IPS-20b (cell line): ENCODE data around the gene ABTB2.

Source experiments
- H3K27ac ChIP-seq: one replicate; pipeline ENCODE4 v1.5.1; 2013; ENCODE audit warnings: low read length
- H3K27me3 ChIP-seq: 2 replicates; pipeline ENCODE4 v1.6.1; 2013; ENCODE audit warnings: mild to moderate bottlenecking, low read length, inconsistent platforms; ENCODE audit not compliant: insufficient read depth
- H3K36me3 ChIP-seq: 2 replicates; pipeline ENCODE4 v1.6.1; 2013; ENCODE audit warnings: low read depth, mild to moderate bottlenecking, inconsistent platforms, low read length, moderate library complexity; ENCODE audit not compliant: insufficient read depth
- H3K4me1 ChIP-seq: 2 replicates; pipeline ENCODE4 v1.6.1; 2013; ENCODE audit warnings: mild to moderate bottlenecking, control low read depth, inconsistent platforms, low read length, moderate library complexity; ENCODE audit not compliant: insufficient read depth
- H3K4me3 ChIP-seq: 2 replicates; pipeline ENCODE4 v1.5.1; 2013; ENCODE audit warnings: mild to moderate bottlenecking, low read length, inconsistent platforms
- H3K9ac ChIP-seq: 2 replicates; pipeline ENCODE4 v1.6.1; 2013; ENCODE audit warnings: low read depth, mild to moderate bottlenecking, inconsistent platforms, low read length, moderate library complexity
- H3K9me3 ChIP-seq: 2 replicates; pipeline ENCODE4 v1.6.1; 2013; ENCODE audit warnings: mild to moderate bottlenecking, low read depth, low read length, inconsistent platforms; ENCODE audit not compliant: insufficient read depth

The ABTB2 gene

DNA sequence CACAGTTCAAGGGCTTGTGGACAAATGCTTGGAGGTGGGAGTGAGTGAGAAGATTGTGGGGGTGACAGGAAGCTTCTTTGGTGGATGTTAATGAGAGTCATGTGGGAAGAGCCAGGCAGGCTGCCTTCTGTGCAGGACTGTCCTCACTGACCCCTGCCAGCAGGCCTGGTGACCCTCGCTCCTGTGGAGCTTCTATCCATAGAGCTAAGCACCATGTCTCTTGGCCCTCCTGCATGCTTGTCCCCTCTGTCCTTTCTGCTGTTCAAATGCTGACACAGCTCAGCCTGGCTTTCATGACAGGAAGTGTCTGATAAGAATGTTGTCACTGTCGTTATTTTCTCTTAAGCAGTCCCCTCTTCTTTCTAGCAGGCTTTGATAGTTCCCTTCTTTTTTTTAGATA, 214.8 kb downstream of the ABTB2 start:
- Histone ChIP-seq H3K9ac (no peak overlapping the region), H3K36me3 (peaks cover 99% of the 10 kb centered on the region), H3K27ac (no peak overlapping the region)

DNA sequence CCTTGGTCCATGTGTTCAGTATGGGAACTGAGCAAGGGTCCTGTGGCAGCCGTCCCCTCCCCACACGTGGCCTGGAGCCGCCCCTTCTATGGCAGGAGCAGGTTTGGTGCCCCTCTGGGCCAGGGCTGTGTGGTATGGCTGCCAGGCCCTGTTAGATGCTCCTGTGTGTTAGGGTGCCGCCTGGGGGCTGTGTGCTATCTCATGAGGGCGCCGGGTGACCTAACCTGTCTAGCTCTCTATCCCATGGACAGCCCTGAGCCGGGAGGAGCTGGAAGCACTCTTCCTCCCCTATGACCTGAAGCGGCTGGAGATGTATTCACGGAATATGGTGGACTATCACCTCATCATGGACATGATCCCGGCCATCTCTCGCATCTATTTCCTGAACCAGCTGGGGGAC, 217.7 kb downstream of the ABTB2 start:
- Histone ChIP-seq H3K4me3 (no peak overlapping the region), H3K9ac (no peak overlapping the region), H3K27me3 (no peaks in the 10 kb centered on the region), H3K9me3 (no peaks in the 10 kb centered on the region), H3K4me1 (no peaks in the 10 kb centered on the region), H3K36me3 (peaks cover 97% of the 10 kb centered on the region), H3K27ac (no peak overlapping the region)

More for the DNA sequence above, 214.8 kb downstream of the ABTB2 start:
- Histone ChIP-seq H3K27me3 (no peaks in the 10 kb centered on the region), H3K4me3 (no peak overlapping the region), H3K9me3 (no peaks in the 10 kb centered on the region), H3K4me1 (no peaks in the 10 kb centered on the region)

DNA sequence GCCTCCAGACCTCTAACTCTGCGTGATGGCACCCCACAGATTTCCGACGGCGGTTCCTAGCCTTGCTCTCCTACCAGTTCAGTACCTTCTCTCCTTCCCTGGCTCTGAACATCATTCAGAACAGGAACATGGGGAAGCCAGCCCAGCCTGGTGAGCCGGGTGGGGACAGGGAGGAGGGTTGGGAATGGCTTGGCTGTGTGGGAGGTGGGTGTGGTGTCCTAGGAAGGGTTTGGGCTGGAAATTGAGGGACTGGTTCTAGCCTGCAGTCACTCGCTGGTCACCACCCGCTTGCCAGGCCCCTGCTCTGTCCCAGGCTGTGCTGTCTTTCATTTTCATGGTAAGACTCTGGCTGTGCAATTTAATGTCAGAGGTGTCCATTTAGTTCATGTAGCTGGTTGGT, 218.5 kb downstream of the ABTB2 start:
- Histone ChIP-seq H3K27ac (no peak overlapping the region), H3K27me3 (no peaks in the 10 kb centered on the region), H3K36me3 (peaks cover 97% of the 10 kb centered on the region), H3K9me3 (no peaks in the 10 kb centered on the region), H3K4me1 (no peaks in the 10 kb centered on the region), H3K9ac (no peak overlapping the region), H3K4me3 (no peak overlapping the region)

DNA sequence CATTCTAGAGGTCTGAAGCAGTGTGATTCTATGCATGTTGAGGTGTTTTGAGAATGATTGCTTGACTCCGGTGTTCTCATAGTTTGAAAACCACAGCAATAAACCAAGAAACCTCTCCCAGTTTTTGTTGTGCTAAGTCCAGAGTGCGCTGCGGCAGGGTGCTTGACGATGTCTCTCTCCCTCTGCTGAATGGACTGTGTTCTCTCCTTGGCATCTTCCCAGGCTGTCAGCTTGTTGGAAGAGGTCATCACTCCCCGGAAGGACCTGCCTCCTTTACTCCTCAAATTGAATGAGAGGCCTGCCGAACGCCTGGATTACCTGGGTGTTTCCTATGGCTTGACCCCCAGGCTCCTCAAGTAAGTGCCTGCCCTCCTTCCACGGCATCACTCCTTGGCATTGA, 221.4 kb downstream of the ABTB2 start:
- H3K36me3 ChIP-seq, result peaks cover 93% of the 10 kb centered on the region
- no peak overlapping the region for H3K27ac ChIP-seq
- no peaks in the 10 kb centered on the region for H3K9me3 ChIP-seq
- H3K9ac ChIP-seq, result no peak overlapping the region
- no peak overlapping the region for H3K4me3 ChIP-seq
- H3K27me3 ChIP-seq, result no peaks in the 10 kb centered on the region
- no peaks in the 10 kb centered on the region for H3K4me1 ChIP-seq

DNA sequence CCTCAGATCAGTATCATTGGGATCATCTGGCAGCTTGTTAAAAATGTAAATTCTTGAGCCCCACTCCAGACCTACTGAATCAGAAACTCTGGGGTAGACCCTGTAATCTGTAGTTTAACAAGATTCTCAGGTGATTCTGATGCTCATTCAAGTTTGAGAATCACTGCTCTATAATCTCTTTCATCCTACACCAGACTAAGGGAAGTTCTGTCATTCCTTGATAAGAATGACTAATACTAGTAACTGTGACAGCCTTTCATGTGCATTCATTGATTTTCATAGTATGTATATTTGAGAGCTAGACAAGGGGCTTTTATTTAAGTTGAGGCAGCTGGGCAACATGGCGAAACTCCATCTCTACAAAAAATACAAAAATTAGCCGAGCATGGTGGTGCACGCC, 222.4 kb downstream of the ABTB2 start:
- H3K4me1 ChIP-seq, result no peaks in the 10 kb centered on the region
- no peak overlapping the region for H3K9ac ChIP-seq
- no peak overlapping the region for H3K27ac ChIP-seq
- H3K36me3 ChIP-seq, result peaks cover 93% of the 10 kb centered on the region
- no peaks in the 10 kb centered on the region for H3K27me3 ChIP-seq
- H3K9me3 ChIP-seq, result no peaks in the 10 kb centered on the region
- no peak overlapping the region for H3K4me3 ChIP-seq

DNA sequence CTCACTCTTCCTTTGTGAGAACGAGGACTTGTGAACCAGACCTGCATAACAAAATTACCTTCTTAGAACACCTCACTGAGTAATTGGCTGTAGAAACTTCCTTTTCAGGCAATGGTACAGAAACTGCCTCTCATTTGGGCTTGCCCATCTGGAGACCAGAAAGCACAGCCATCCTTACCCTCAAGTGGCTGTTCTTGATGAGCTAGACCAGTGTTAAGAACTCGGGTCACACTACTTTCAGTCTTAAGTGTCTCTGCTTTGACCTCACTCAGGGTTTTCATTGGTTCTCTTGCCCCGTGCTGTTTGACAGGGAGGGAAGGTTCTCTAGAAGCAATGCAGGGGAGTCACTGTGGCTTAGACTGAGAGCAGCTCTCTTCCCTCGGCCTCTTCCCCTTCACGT, 223.0 kb downstream of the ABTB2 start:
- Histone ChIP-seq H3K27ac (no peak overlapping the region), H3K36me3 (peaks cover 93% of the 10 kb centered on the region), H3K9ac (no peak overlapping the region), H3K4me3 (no peak overlapping the region), H3K27me3 (no peaks in the 10 kb centered on the region), H3K9me3 (no peaks in the 10 kb centered on the region), H3K4me1 (no peaks in the 10 kb centered on the region)

DNA sequence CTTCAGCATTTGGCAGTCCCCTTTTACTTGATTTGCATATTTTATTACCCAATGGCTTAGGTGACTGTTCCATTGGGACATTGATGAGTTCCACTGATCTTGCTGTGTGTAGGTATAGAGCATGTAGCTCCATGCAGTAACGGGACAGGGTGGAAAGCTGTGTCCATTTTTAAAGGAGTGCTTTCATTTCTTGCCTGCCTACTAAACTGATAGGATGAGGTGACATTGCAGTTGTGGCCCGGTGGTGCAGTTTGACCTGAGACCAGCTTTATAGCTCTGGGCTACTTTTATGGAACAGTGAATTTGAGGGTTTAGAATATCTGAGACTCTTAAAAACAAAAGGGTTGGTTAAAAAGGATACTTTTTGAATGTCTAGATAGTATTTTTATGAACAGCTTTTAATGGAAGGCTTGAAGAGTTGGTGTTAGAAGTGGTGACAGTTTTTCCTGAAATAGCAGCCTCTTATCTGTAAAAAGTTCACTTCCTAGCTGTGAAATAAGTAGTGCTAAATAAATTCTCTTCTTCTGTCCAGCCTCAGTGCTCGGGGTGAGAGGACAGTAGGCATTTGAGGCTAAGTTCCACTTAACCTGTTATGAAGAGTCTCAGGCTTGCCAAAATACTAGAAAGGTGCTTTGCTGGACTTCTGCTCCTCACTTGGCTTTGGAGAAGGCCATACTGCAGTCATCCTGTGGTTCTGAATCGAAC, 225.4 kb downstream of the ABTB2 start:
- no peaks in the 10 kb centered on the region for H3K4me1 ChIP-seq
- H3K9ac ChIP-seq, result no peak overlapping the region
- H3K27ac ChIP-seq, result no peak overlapping the region
- H3K9me3 ChIP-seq, result no peaks in the 10 kb centered on the region
- H3K27me3 ChIP-seq, result no peaks in the 10 kb centered on the region
- no peak overlapping the region for H3K4me3 ChIP-seq
- peaks cover 91% of the 10 kb centered on the region for H3K36me3 ChIP-seq

DNA sequence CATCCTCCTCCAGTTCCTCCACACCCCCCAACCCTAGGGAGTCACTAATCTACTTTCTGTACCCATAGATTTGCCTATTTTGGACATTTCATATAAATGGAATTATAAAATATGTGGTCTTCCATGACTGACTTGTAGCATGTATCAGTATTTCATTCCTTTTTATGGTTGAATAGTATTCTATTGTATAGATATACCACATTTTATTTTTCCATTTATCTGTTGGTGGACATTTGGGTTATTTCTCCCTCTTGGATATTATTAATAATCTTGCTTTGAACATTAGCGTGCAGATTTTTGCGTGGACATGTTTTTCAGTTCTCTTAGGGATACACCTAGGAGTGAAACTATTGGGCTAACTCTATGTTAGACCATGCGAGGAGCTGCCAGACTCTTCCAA, 229.0 kb downstream of the ABTB2 start:
- Histone ChIP-seq H3K36me3 (peaks cover 93% of the 10 kb centered on the region), H3K9me3 (no peaks in the 10 kb centered on the region), H3K27me3 (no peaks in the 10 kb centered on the region), H3K4me3 (no peak overlapping the region), H3K27ac (no peak overlapping the region), H3K4me1 (no peaks in the 10 kb centered on the region), H3K9ac (no peak overlapping the region)

DNA sequence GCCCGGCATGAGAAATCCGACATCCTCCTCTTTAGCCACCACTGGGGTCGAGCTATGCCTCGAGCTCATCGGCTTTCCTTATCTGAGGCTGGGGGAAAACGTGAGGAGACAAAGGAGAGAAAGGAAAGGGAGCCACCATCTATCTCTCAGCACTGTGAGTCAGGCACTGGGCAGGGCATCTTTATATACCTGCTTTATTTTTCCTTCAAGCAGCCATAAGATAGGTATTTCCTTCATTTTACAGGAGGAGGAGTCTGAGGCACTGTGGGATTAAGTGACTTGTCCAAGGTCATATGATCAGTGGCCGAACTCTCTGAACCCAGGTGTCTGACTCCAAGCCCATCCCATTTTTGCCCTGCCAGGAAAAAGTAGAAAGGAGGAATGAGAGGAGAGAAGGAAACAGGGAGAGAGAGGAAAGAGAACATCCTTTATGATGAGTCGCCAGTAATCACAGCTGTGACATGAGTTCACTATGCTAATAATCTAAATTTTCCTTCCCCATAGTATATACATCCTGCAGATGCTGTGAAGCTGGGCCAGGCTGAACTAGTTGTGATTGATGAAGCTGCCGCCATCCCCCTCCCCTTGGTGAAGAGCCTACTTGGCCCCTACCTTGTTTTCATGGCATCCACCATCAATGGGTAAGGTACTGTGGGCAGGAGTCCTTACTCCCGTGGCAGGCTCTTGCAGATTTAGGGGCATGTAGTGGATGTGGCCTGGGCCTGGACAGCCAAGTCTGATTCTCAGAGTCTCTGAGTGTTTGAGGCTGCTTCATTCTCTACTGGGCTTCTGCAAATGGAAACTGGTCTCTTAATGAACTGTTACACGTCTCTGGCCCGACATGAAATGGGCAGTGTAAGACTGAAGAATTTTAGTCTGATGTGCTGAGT, 230.6 kb downstream of the ABTB2 start:
- H3K4me1 ChIP-seq, result no peaks in the 10 kb centered on the region
- H3K9me3 ChIP-seq, result no peaks in the 10 kb centered on the region
- no peaks in the 10 kb centered on the region for H3K27me3 ChIP-seq
- H3K27ac ChIP-seq, result no peak overlapping the region
- H3K36me3 ChIP-seq, result peaks cover 94% of the 10 kb centered on the region
- H3K4me3 ChIP-seq, result no peak overlapping the region
- no peak overlapping the region for H3K9ac ChIP-seq

DNA sequence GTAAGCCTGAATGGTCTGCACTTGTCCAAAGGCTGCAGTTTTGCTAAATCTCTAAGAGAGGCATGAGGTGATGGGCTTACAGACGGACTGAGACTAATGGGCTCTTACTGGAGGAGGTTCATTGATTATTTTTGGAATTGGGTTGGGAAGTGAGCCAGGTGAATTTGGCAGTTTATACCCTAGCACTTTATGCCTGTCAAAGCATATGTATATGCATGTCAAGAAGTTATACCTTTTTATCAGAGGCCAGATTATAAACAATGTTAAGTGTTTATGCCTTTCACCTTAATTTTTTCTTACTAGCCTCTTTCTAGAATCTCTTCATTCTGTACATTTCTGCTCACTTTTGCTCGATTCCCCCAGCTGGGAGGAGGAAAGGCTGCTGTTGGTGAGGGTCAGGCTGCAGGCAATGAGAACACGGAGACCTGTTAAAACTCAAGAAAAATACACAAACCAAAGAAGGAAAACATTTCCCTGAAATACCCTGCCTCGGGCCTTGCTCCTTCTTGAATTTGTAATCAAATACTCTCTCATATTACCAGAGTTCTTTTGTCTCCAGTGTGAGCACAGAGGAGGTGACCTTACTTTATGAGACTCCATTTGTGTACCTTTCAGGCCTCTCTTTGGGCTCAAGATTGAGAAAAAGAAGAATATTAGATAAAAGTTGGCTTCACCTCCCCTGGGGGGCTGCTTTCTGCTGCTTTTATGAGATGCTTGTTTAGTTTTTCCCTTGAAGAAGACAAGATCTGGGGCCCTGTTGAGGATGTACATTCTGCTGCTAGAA, 232.7 kb downstream of the ABTB2 start:
- no peaks in the 10 kb centered on the region for H3K9me3 ChIP-seq
- H3K4me3 ChIP-seq, result no peak overlapping the region
- H3K27ac ChIP-seq, result no peak overlapping the region
- H3K4me1 ChIP-seq, result no peaks in the 10 kb centered on the region
- no peak overlapping the region for H3K9ac ChIP-seq
- H3K27me3 ChIP-seq, result no peaks in the 10 kb centered on the region
- H3K36me3 ChIP-seq, result peaks cover 93% of the 10 kb centered on the region

DNA sequence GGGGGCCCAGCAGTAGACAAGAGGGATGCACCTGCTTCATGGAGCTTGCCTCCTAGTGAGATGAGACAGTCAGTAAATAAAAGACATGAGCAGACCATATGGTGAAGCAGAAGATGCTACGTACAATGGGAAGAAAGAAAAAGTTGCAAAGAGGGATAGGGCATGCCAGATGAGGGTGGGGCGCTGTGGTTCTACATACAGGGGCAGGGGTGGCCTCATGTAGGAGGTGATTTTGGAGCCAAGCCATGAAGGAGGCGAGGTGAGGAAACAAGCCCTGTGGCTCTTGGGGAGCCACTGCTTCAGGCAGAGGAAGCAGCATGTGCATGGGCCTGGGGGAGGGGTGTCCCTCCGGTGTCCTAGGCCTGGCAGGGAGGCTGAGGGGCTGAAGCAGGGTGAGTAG, 237.2 kb downstream of the ABTB2 start:
- H3K27me3 ChIP-seq, result no peaks in the 10 kb centered on the region
- no peak overlapping the region for H3K9ac ChIP-seq
- H3K36me3 ChIP-seq, result peaks cover 93% of the 10 kb centered on the region
- no peaks in the 10 kb centered on the region for H3K9me3 ChIP-seq
- H3K4me3 ChIP-seq, result no peak overlapping the region
- H3K27ac ChIP-seq, result no peak overlapping the region
- H3K4me1 ChIP-seq, result no peaks in the 10 kb centered on the region
